NCI-H82 (cell line): ENCODE data around the gene PNKP.

Source experiments
- DNase-seq: peaks from one replicate; lab custom pipeline; 2025; lab: John Stamatoyannopoulos, UW

PNKP gene

DNA sequence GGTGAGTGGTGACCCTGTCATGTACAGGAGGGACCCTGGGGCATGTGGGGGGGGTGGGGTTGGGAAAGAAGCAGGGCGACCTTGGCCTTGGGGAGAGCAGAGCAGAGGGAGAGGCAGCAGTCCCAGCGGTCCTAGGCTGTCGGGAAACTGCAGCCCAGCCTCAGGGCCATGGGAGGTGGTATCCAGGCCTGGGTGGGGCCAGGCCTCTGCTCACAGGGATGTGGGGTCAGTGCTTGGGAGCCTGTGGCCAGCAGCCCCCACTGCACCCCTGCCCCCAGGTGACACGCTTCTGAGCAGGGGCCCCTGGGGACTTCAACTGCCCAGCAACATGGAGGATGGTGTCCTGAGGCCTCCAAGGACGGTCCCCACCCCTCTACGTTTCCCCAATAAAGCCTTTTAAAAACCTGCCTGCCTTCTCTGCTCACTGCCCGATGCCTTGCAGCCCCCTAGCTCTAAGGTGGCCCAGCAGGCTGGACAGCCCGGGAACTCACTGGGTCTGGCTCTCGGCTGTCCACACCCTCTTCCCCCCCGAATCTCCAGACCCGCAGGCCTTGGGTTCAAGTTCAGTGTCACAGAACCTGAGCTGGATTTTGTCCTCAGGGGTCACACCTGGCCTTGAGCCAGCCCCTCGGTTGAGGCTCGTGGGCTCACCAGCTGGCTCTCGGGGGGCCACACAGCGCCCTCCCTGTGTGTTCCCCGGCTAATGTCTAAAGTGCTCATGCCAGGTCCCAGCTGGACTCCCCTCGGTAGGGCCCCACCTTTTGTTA lies 6.9 kb downstream of the PNKP start:
- no peak for DNase-seq

DNA sequence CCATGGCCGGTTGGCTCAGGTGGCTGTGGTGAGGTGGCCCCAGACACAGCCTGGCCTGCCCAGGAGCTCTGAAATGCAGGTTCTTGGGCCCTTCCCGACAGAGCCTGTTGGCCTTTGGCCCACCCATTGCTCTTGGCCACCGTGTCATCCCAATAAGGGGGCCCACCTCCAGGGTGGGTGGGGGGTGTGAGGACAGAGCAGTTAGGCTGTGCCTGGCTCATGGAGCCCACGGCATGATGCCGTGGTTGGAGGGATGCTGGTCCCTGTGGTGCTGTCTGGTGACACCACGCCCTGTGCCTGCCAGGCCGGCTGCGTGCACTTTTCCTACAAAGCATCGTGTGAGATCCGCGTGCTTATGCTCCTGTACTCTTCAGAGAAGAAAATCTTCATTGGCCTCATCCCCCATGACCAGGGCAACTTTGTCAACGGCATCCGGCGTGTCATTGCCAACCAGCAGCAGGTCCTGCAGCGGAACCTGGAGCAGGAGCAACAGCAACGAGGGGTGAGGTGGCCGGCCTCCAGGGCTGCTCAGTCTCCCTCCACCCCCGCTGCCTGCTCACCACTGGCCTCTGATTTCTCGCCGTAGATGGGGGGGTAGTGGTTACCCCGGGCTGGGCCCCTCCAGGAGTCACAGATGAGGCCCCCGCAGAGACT lies 7.6 kb downstream of the PNKP start:
- no peak for DNase-seq

DNA sequence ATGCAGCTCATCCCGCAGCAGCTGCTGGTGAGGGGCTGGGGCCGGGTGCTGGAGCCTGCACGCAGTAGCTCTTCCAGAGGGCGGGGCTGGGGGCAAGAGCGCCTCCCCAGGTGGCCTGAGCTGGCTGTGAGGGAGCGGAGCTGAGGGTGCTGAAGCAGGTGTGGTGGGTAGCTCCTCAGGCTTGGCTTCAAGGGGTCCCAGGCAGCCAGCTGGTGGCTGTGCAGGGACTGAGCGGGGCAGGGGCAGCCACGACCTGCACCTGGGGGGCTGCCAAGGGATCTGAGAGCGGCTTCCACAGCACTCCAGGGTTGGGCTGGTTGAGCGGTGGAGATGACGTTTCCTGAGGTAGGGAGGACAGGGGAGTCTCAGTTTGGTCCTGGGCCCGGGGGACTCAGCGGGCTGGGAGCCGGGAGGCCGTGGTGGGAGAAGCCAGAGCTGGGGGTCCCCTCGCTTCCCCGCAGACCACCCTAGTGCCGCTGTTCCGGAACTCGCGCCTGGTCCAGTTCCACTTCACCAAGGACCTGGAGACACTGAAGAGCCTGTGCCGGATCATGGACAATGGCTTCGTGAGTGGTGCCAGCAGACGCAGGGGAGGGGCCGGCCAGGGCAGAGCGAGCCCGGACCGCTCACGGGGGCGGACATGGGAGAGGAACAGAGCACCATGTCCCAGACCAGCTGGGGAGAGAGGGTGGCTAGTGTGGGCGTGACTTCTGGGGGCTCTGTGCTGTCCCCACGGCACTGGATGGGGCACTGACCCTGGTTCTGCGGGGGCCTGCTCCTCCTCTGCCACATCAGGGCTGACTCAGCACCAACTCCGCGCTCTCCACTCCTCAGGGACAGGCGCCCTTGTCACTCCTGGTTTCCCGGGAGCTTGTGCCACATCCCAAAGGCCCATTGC lies 9.0 kb downstream of the PNKP start:
- no peak for DNase-seq

DNA sequence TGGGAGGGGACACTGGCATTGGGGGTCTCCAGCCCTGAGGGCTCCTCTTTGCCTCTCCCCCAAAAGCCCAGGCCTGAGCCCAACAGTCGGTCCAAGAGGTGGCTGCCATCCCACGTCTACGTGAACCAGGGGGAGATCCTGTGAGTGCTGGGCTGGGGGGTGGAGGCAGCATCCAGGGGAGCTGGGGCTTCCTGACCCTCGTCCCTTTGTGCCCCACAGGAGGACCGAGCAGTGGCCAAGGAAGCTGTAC lies 9.6 kb downstream of the PNKP start:
- no peak for DNase-seq

DNA sequence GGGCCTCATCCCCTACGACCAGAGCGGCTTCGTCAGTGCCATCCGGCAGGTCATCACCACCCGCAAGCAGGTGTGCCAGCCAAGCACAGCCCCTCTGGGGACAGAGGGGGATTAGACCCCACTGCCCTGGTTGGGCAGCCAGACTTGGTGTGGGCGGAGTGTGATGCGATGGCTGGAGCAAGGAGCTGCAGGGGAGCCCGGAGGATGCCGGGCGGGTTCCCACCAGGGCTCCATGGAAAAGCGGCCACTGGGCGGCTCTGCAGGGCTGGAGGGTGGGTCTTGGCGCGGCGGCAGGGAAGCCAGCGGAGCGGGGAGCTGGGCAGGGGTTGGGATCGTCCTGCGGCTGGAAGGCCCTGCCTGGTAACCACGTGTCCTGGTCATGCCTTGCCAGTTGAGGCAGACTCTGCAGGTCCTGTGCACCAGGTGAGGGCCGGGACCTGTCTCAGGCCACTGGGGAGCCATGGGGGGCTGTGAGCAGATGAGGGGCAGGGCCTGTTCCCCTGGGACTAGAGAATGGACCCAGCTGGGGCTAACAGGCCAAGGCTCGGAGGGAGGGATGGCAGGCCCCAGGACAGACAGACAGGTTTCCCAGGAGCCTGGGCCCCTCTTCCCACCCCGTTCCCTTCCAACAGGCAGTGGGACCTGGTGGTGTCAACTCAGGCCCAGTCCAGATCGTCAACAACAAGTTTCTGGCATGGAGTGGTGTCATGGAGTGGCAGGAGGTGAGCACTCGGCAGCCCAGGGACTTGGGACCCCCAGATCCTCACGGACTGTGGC lies 10.1 kb downstream of the PNKP start:
- DNase-seq, result no peak

DNA sequence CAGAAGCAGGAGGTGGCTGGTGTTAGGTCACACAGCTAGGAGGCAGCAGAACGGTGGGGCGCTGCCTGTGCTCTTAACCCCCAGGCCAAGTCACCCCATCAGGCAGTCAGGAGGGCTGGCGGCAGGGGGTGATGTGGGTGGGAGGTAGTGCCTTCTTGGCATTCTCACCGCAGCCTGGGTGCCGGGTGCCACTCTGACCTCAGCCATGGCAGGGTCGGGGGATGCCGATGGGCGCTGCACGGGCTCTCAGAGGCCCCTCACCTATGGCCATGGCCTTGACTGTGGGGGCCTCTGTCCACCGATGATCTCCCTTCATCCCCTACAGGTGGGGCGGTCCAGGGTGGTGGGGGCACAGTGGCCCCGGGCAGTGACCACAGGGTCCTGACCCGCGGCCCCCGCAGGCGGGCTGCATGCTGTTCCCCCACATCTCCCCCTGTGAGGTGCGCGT lies 10.8 kb downstream of the PNKP start:
- no peak for DNase-seq

DNA sequence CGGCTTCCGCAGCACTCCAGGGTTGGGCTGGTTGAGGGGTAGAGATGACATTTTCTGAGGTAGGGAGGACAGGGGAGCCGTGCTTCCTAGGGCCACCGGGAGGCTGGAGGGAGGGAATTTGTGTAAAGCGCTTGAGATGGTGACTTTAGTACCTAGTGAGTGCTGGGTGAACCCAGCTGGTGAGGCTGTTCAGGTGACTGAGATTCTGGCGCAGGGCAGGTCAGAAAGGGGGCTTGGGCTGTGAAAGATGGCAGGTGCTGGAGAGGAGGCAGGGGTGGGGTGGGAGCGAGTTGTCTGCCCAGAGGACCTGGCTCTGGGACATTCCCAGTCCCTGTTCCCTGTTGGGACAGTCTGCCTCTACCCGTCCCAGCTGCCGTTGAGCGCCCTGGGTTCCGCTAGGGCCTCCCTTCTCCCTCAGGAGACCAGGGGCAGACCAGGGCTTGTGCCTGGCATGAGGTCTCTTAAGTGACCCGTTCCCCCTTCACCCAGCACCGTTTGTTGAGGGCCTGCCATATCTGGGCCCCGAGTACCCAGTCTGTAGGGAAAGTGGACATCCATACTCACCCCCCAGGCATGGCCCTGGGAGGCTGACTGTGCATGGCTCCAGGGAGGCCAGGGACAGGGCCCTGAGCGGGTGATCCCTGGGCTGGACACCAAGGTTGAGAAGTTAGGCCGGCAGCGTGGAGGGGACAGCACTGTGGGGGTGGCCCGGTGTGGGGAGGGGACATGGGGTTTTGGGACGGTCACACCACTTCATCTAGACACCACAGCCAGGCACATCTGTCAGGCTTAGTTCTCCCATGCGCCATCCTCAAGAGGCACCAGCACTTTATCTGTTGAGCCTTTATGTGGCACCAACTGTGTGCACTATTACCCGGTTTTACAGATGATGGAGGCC lies 11.5 kb downstream of the PNKP start:
- DNase-seq, result no peak

DNA sequence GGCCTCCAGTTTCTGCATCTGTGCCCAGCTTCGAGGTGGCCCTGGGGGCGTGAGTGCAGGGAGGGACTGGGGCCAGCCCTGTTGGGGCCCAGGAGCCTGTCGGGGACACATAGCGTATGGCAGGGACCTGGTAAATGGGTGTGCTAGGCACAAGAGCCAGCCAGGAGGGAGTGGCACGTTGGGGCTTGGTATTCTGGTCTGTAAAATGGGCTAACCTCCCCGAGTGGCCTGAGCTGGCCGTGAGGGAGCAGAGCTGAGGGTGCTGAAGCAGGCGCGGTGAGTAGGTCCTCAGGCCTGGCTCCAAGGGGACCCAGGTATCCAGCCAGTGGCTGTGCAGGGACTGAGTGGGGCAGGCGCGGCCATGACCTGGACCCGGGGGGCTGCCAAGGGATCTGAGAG lies 12.1 kb downstream of the PNKP start:
- no peak for DNase-seq

DNA sequence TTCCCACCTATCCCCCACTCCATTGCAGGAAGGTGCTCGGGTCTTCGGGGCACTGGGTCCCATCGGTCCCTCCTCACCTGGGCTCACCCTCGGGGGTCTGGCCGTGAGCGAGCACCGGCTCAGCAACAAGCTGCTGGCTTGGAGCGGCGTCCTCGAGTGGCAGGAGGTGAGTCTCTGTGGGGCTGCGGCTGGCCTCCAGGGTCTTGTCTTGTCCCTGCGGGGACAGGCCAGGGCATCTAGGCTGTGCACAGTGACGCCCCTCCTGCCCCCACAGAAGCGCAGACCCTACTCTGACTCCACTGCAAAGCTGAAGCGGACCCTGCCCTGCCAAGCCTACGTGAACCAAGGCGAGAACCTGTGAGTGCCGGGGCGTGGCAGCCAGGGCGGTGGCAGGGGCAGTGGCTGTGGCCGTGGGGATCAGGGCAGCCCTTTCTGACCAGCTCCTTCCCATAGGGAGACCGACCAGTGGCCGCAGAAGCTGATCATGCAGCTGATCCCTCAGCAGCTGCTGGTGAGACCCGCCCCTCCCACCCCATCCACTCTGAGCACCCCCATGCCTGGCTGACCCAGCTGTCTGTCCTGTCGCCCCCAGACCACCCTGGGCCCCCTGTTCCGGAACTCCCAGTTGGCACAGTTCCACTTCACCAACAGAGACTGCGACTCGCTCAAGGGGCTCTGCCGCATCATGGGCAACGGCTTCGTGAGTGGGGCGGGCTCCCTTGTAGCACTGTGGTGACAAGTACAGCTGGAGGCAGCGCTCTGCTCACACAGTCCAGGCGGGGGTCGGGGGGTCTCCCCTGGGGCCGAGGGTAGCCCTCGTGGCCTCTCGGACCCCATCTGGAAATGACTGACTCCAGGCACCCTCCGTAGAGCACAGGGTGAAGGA lies 12.8 kb downstream of the PNKP start:
- no peak for DNase-seq

DNA sequence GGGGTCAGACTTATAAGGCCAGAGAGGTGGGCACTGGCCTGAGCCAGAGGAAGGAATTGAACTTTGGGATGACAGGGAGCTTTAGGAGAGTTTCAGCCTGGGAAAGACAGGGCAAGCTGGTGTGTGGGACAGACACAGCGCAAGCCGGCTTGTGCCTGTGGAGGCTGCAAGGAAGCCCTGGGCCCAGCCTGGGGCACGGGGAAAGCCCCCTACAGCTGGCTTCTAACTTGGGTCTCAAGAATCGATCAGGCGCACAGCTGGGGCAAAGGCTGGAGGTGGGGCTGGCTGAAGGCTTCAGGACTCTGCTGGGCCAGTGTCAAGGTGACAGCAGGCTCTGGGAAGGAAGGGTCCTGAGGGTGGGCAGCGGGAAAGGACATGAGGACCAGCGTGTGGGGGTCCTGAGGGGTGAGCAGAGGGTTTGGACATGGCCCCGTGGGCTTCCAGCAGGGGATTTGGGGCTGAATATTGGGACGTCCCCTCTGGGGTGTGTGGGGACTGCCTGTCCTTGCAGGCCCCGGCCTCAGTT lies 13.5 kb downstream of the PNKP start:
- no peak for DNase-seq

DNA sequence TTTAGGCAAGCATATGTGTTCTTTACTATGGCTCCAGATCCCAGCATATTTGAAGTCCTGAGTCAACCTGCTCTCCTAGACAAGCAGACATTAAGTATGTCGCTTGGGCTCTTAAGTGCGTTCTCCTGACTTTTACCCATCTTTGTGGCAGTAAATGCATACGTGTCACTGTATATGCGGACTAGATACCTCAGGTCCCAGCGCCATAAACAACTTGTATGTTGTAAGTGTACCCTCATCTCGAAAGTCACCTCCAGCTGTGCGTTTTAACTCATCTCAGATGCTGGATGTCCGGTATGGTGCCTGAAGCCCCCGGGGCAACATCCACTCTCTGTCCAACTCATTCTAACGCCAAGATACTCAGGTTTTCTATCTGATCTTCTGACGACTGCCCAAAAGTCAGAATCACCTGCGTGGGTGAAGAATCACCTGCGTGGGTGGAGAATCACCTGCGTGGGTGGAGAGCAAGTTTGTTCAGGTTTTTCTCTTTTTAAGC lies 14.7 kb downstream of the PNKP start:
- no peak for DNase-seq

DNA sequence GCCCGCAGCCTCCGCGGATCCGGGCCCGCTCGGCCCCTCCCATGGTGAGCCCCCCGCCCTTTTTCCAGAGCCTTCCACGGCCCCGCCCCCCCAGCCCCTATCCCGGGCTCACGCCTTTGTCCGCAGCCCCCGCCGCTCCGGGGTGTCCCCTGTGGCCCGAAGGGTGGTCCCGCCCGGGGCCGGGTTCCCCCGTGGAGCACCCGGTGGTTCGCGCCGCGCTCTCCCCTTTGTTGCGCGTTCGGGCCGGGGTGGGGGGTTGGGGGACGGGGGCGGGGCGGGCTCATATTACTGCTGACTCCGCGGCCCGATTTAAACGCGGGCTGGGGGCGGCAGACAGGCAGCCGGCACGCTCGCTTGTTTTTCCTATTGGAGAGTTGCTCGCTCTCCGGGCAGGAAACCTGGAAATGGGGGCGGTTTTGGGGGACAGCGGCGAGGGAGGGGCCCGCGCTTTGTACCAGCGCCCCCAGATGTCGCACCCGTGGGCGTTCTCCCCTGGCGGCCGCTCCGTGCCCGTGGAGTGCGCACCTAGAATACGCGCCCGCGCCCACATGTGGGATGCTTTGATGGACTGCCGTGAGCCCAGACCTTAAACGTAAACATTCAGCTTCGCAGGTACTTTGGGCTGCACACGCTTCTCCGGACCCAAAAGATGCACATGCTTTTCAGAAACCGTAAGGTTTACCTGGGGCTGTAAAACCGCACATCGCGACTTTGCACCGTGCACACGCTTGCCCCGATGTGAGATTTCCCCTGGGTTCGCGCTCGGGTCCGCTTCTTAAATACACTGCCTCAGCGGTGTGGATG lies 15.7 kb downstream of the PNKP start:
- peak; percentile 73 for DNase-seq

DNA sequence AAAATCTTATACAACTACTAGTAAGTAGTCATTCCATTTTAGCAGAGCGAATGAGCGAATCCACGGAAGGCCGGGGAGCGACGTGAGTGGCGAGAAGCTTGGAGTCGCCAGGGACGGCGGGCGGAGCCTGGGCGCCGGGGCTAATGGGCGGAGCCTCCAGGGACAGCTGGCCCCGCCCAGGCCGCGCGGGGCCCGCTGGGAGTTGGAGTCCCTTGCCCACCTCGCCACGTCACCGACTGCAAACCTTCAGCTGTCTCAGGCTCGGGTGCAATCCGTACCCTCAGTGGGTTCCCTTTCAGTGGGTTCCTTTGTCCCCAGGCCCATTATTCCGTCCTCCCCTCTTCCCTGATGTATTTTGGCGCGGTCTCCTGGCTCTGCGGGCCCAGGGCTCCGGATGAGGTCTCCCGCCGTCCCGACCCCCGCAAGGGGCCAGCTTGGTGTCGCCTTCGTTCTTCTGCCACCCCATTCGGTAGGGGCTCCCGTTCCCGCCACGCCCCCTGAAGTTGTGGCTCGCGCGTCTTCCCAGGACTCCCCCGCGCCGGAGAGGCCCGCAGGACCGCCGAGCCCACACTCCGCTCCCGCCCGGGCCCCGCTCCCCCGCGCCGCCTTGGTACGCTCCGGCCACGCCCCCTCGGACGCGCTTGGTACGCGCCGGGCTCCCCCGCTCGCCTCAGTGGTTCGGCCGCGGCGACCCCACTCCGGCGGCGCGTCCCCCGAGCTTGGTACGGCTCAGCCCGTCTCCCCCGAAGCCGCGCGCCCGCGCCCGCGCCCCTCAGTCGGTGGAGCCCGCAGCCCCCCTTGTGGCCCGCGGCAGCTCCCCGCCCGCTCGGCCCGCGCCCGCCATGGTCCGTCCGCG lies 16.7 kb downstream of the PNKP start, which contains the start of gene PTOV1:
Gene PTOV1, plus strand, starts transcription at position 673 of the 856 bp plus-strand sequence.
- DNase-seq, result peak; percentile 95

DNA sequence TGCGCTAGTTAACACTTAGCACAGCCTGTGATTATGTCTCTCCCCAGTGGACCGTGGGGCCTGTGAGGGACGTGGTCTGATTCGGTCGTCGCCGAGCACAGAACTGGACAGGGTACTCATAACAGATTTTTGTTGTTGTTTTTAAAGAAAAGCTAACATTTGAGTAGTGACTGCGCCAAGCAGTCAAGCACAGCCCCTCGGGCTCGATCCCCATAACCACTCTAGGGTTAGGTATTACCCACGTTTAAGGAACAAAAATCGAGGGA lies 17.2 kb downstream of the PNKP start:
- no peak for DNase-seq

DNA sequence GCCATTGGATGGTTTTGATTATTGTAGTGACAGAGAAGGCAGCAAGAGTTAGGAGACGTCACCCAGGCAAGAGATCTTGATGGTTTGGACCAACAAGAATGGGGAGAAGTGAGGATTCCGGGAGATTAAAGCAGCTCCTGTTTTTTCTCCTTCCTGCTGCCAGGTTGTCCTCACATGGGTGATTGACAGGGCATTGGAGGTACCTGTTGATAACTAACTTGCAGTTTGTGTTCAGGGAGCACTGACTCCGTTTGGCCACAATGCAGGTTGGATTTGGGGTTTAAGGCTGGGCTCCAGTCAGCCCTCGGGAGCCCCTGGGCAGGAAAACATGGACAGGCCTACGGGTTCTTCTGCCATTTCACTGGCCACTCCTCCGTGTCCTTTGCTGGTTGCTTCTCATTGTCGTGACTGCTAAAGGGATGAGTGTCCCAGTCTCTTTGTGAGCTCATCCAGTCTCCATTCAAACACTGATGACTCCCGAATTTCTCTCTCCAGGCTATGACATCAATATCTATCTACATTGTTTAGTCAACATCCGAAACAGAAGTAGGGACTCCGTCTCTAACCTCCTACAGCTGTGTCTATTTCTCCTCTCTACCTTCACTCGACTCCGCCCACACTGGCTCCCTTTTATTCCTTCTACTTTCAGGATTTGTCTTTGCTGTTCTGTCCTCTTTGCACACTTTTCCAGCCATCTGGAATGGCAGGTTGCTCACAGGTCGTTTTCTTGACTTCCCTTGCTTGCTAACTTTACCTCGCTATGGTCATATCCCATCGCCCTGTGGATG lies 17.7 kb downstream of the PNKP start:
- peak; percentile 22 for DNase-seq

DNA sequence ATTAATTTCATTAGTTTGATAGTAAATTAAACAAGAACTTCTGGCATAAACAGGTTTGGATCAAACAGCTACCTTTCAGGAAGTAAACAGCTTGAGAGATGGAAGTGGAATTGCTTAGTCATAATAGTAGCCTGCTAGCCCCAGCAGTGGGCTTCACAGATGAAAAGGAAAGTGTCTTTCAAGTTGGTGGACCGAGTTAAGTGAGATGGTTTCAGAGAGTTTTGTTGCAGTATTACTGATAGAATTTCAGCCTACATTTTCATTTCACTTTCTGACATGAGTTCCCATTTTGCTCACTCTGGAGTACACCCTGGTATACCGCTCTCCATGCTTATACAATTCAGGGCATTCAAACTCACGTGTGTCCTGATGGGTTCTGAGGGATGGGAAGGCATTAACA lies 18.4 kb downstream of the PNKP start:
- no peak for DNase-seq
